ENCODE data around the gene TRPM3.
A peak's percentile ranks its signal among the peaks of the same experiment; 100 is the strongest.

The TRPM3 gene

GRCh38 chr9:70514273-70514672 lies 607.1 kb downstream of the TRPM3 start:
- TF ChIP-seq CTCF (IDR thresholded peaks at IDR 0.05): no peak
- no peak for DNase-seq (ENCODE audit: low spot score)

GRCh38 chr9:70511858-70512257 lies 609.6 kb downstream of the TRPM3 start:
- H3K4me3 ChIP-seq: no peak overlapping the region
- TF ChIP-seq CTCF (IDR thresholded peaks at IDR 0.05): no peak
- no peak overlapping the region for H3K27ac ChIP-seq
- DNase-seq (ENCODE audit: low spot score): no peak

More at GRCh38 chr9:70514273-70514672, 607.1 kb downstream of the TRPM3 start:
- no peak overlapping the region for H3K27ac ChIP-seq
- H3K4me3 ChIP-seq: no peak overlapping the region

GRCh38 chr9:70510157-70510770 lies 611.2 kb downstream of the TRPM3 start:
- DNase-seq (ENCODE audit: low spot score): no peak
- Histone ChIP-seq H3K27ac (no peak overlapping the region), H3K4me3 (no peak overlapping the region)
- TF ChIP-seq CTCF (IDR thresholded peaks at IDR 0.05): no peak

DNA sequence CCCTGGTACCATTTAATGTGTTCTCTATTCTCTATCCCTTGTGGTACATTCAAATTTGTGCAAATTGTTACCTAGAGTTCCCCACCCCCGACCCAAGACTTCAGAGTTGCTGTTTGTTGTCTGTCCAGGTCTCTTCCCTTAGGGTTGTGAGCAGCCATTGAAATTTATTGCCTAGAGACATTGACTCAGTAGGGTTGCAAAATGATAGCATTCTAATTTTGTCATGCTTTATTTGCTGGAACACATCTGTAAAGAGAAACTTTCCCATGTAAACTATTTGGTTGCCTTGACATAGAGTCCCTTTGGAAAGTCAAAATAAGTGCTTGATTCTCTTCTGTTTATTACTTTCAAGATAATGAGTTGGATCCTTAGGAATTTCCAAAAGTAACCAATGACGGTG lies 615.3 kb downstream of the TRPM3 start:
- no peak for DNase-seq (ENCODE audit: low spot score)
- Histone ChIP-seq H3K4me3 (no peak overlapping the region), H3K27ac (peak overlapping the region in 1 of 2 donors; percentile 62)
- no peak for TF ChIP-seq CTCF (IDR thresholded peaks at IDR 0.05)

GRCh38 chr9:70504834-70505233 lies 616.6 kb downstream of the TRPM3 start:
- Histone ChIP-seq H3K4me3 (no peak overlapping the region), H3K27ac (peak overlapping the region; percentile 10 to 34)
- DNase-seq (ENCODE audit: low spot score): no peak
- no peak for TF ChIP-seq CTCF (IDR thresholded peaks at IDR 0.05)

DNA sequence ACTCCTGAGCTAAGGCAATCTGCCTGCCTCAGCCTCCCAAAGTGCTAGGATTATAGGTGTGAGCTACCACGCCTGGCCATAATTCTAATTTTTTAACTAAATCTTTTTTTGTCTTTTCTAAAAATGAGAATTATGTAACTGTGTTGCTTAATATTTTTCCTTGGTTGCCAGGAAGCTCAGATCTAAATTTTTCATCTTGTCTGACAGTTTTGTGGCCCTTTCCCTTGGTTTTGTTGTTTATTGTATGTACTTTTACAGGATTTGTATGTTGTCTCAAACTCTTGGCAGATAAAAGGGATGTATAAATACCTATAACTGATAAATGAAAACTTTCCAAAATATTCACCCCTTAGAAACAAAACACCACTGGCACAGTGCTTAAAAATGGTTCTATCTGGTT lies 618.7 kb downstream of the TRPM3 start:
- DNase-seq (ENCODE audit: low spot score): no peak
- no peak for TF ChIP-seq CTCF (IDR thresholded peaks at IDR 0.05)
- Histone ChIP-seq H3K27ac (peak overlapping the region; percentile 62 to 63), H3K4me3 (no peak overlapping the region)

DNA sequence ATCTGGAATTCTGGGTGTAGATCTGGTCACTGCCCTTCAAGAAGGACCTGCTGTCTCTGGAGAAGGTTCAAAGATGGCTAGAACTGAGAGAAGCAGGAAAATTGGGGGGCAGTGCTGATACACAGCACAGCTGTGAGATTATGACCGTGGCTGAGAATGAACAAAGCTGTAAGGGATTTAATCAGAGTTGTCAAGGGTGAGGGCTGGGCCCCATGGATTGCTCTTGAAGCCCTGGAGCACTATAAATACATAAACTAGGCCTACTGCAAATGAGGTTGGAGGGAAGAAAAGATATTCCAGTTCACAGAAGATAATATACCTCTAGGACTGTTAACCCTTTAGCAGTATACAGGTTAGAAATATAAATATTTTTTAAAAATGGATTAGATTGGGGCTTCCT lies 620.6 kb downstream of the TRPM3 start:
- TF ChIP-seq CTCF (IDR thresholded peaks at IDR 0.05): no peak
- no peak overlapping the region for H3K27ac ChIP-seq
- no peak for DNase-seq (ENCODE audit: low spot score)
- no peak overlapping the region for H3K4me3 ChIP-seq

Measured in coronary artery (tissue), 2 donors.